HG02884 (cell line): ENCODE data around the gene GDPD2.

Experiments used
- ATAC-seq: cut with Tn5 transposase; IDR thresholded peaks from one replicate; pipeline ENCODE4 v1.9.1; 2021; ENCODE audit warnings: mild to moderate bottlenecking, moderate library complexity; ENCODE audit not compliant: unreplicated experiment

GDPD2 gene

GRCh38 chrX:70476166-70476933, 53.2 kb downstream of the GDPD2 start:
- no peak for ATAC-seq

- ATAC-seq, result no peak
Observed at GRCh38 chrX:70476934-70477733, 54.0 kb downstream of the GDPD2 start.

- ATAC-seq, result no peak
Observed at GRCh38 chrX:70477734-70478075, 54.6 kb downstream of the GDPD2 start.

GRCh38 chrX:70478526-70479245, 55.6 kb downstream of the GDPD2 start:
- no peak for ATAC-seq

- ATAC-seq, result no peak
Observed at GRCh38 chrX:70479247-70479921, 56.3 kb downstream of the GDPD2 start.

- ATAC-seq, result no peak
Observed at GRCh38 chrX:70479922-70480659, 57.0 kb downstream of the GDPD2 start.

GRCh38 chrX:70480660-70481018, 57.5 kb downstream of the GDPD2 start:
- no peak for ATAC-seq

- no peak for ATAC-seq
Observed at GRCh38 chrX:70481471-70482270, 58.6 kb downstream of the GDPD2 start.

GRCh38 chrX:70482300-70482699, 59.2 kb downstream of the GDPD2 start:
- no peak for ATAC-seq
